GM12892 (cell line): ENCODE measurements around the gene CCDC60.

Experiments used
- POLR2A ChIP-seq: IDR thresholded peaks from 2 replicates; pipeline ENCODE4 v1.6.1; 2011; ENCODE audit warnings: low read depth, low read length, control low read depth
- POLR2AphosphoS5 ChIP-seq: IDR thresholded peaks from 2 replicates; pipeline ENCODE4 v1.6.1; 2011; ENCODE audit warnings: low read depth, low read length, control low read depth
- TAF1 ChIP-seq: IDR thresholded peaks from 2 replicates; pipeline ENCODE4 v1.6.1; 2011; ENCODE audit warnings: low read depth, mild to moderate bottlenecking, control low read depth, low read length, borderline replicate concordance

- TF ChIP-seq TAF1, result no peak
- TF ChIP-seq POLR2A, result no peak
- no peak for TF ChIP-seq POLR2AphosphoS5
These were observed 8.7 kb upstream of the CCDC60 start for GRCh38 chr12:119325813-119326212.
